ENCODE results near the gene GALNT9.
"Not testable (repeated sequence)": the region's sequence is repeated elsewhere in the genome, so short reads cannot be mapped to it uniquely, and the experiment has no call there.

The GALNT9 gene

GRCh38 chr12:132151145-132151765 is 178.1 kb downstream of the GALNT9 start:
- no peak overlapping the region for H3K4me2 ChIP-seq (ENCODE audit: low read length)
- H3K27ac ChIP-seq (ENCODE audit: low read length): no peak overlapping the region
- peaks cover 13% of the 10 kb centered on the region for H3K36me3 ChIP-seq (replicated peaks; ENCODE audit: low read depth, low read length)
- H3K79me2 ChIP-seq (ENCODE audit: low read length): peaks cover 21% of the 10 kb centered on the region
- no peaks in the 10 kb centered on the region; the same call in 1 of the 2 replicates for H3K9me3 ChIP-seq (ENCODE audit: insufficient read depth, low read length)
- TF ChIP-seq CTCF (IDR thresholded peaks at IDR 0.05; ENCODE audit: low read depth, low read length): no peak
- no peak for TF ChIP-seq EZH2phosphoT487 (IDR thresholded peaks at IDR 0.05; ENCODE audit: low read depth)
- no peak overlapping the region for H3K4me3 ChIP-seq (ENCODE audit: low read length)
- no peak overlapping the region for H2AFZ ChIP-seq (ENCODE audit: low read depth, low read length)
- H3K9ac ChIP-seq (ENCODE audit: low read length): no peak overlapping the region
- peaks cover 12% of the 10 kb centered on the region for H3K4me1 ChIP-seq (ENCODE audit: low read length)
- H3K27me3 ChIP-seq (ENCODE audit: low read depth, low read length): no peaks in the 10 kb centered on the region
- H4K20me1 ChIP-seq (ENCODE audit: insufficient read depth, low read length): peaks cover 8% of the 10 kb centered on the region; the same call in 1 of the 2 replicates

- H3K9me3 ChIP-seq (ENCODE audit: insufficient read depth, low read length): no peaks in the 10 kb centered on the region
- H4K20me1 ChIP-seq (ENCODE audit: insufficient read depth, low read length): peaks cover 8% of the 10 kb centered on the region; the same call in 1 of the 2 replicates
- no peak overlapping the region for H3K4me2 ChIP-seq (ENCODE audit: low read length)
- H3K79me2 ChIP-seq (ENCODE audit: low read length): peaks cover 26% of the 10 kb centered on the region
- H2AFZ ChIP-seq (ENCODE audit: low read depth, low read length): no peak overlapping the region
- H3K27ac ChIP-seq (ENCODE audit: low read length): no peak overlapping the region
- H3K4me1 ChIP-seq (ENCODE audit: low read length): peaks cover 13% of the 10 kb centered on the region
- no peak overlapping the region for H3K9ac ChIP-seq (ENCODE audit: low read length)
- no peak for TF ChIP-seq EZH2phosphoT487 (IDR thresholded peaks at IDR 0.05; ENCODE audit: low read depth)
- TF ChIP-seq CTCF (IDR thresholded peaks at IDR 0.05; ENCODE audit: low read depth, low read length): no peak
- peaks cover 12% of the 10 kb centered on the region for H3K36me3 ChIP-seq (replicated peaks; ENCODE audit: low read depth, low read length)
- H3K4me3 ChIP-seq (ENCODE audit: low read length): no peak overlapping the region
- no peaks in the 10 kb centered on the region for H3K27me3 ChIP-seq (ENCODE audit: low read depth, low read length)
These were observed 178.6 kb downstream of the GALNT9 start for GRCh38 chr12:132150780-132151144.

GRCh38 chr12:132149526-132149925 is 179.9 kb downstream of the GALNT9 start:
- Histone ChIP-seq H3K36me3 (replicated peaks; ENCODE audit: low read depth, low read length) (peaks cover 12% of the 10 kb centered on the region), H3K79me2 (ENCODE audit: low read length) (peaks cover 38% of the 10 kb centered on the region), H3K4me1 (ENCODE audit: low read length) (peaks cover 17% of the 10 kb centered on the region)
- H4K20me1 ChIP-seq (ENCODE audit: insufficient read depth, low read length); H3K4me2 ChIP-seq (ENCODE audit: low read length); H2AFZ ChIP-seq (ENCODE audit: low read depth, low read length); H3K4me3 ChIP-seq (ENCODE audit: low read length); H3K9me3 ChIP-seq (ENCODE audit: insufficient read depth, low read length); H3K27ac ChIP-seq (ENCODE audit: low read length); H3K27me3 ChIP-seq (ENCODE audit: low read depth, low read length); H3K9ac ChIP-seq (ENCODE audit: low read length): not testable (repeated sequence)

- Histone ChIP-seq H2AFZ (ENCODE audit: low read depth, low read length) (no peak overlapping the region), H3K27ac (ENCODE audit: low read length) (no peak overlapping the region), H3K9ac (ENCODE audit: low read length) (no peak overlapping the region), H3K4me3 (ENCODE audit: low read length) (no peak overlapping the region), H3K4me2 (ENCODE audit: low read length) (no peak overlapping the region), H3K27me3 (ENCODE audit: low read depth, low read length) (no peaks in the 10 kb centered on the region), H4K20me1 (ENCODE audit: insufficient read depth, low read length) (peaks cover 3% of the 10 kb centered on the region; the same call in 1 of the 2 replicates), H3K79me2 (ENCODE audit: low read length) (peaks cover 49% of the 10 kb centered on the region), H3K9me3 (ENCODE audit: insufficient read depth, low read length) (no peaks in the 10 kb centered on the region), H3K36me3 (replicated peaks; ENCODE audit: low read depth, low read length) (peaks cover 12% of the 10 kb centered on the region), H3K4me1 (ENCODE audit: low read length) (peaks cover 8% of the 10 kb centered on the region; the same call in 1 of the 2 replicates)
- no peak for TF ChIP-seq EZH2phosphoT487 (IDR thresholded peaks at IDR 0.05; ENCODE audit: low read depth)
- no peak for TF ChIP-seq CTCF (IDR thresholded peaks at IDR 0.05; ENCODE audit: low read depth, low read length)
These were observed 180.9 kb downstream of the GALNT9 start for GRCh38 chr12:132148368-132149045.

Measured in OCI-LY3 (cell line).